Testis (tissue), 3 donors: ENCODE measurements around the gene REEP3. TPM values are rescaled to one million over a fixed set of nuclear protein-coding genes. Genes with fewer than 3 reads are reported as not detected.
A peak's percentile ranks its signal among the peaks of the same experiment; 100 is the strongest.

Experiments used
- DNase-seq: peaks from one replicate; pipeline ENCODE4 v3.0.0-alpha.2; 2019
- H3K27ac ChIP-seq, 2 donors: fragments of 200-600 bp; sonication (generic); one replicate each; pipeline ENCODE4 v1.5.1; 2019
- H3K27me3 ChIP-seq: fragments of 200-600 bp; sonication (generic); one replicate; pipeline ENCODE4 v1.5.1; 2019
- H3K36me3 ChIP-seq: fragments of 200-600 bp; sonication (generic); one replicate; pipeline ENCODE4 v1.5.1; 2017; ENCODE audit warnings: low read depth; ENCODE audit errors: missing control alignments
- H3K4me1 ChIP-seq: fragments of 200-600 bp; sonication (generic); one replicate; pipeline ENCODE4 v1.5.1; 2019
- H3K4me3 ChIP-seq, 2 donors: fragments of 200-600 bp; sonication (generic); one replicate each; pipeline ENCODE4 v1.5.1; 2017 to 2019
- H3K9me3 ChIP-seq: fragments of 200-600 bp; sonication (generic); one replicate; pipeline ENCODE4 v1.5.1; 2017
- CTCF ChIP-seq, 3 experiments: fragments of 450-650 bp in 2 of 3; fragments of 200-600 bp in 1 of 3; sonication (generic) in 1 of 3; IDR thresholded peaks; one replicate each; pipeline ENCODE4 v1.5.1; 2016 to 2019; ENCODE audit warnings: antibody characterized with exemption in 3 of 3, mild to moderate bottlenecking in 2 of 3, moderate library complexity in 1 of 3
- POLR2A ChIP-seq: fragments of 450-650 bp; IDR thresholded peaks from one replicate; pipeline ENCODE4 v1.6.1; 2017; ENCODE audit warnings: antibody characterized with exemption, mild to moderate bottlenecking, moderate library complexity
- WGBS, 2 donors: methylation state at CpG; one replicate each; pipeline ENCODE4 v1.1.5; 2018; 5-methylcytosine and 5-hydroxymethylcytosine counted together
- intact Hi-C: fragments of 100-400 bp; cut with DNase I; formaldehyde crosslinking; loops from one replicate; pipeline ENCODE4 v1.15.1; 2023; ENCODE audit warnings: low total_unique reads
- polyA plus RNA-seq: library from polyadenylated mRNA; stranded (reverse); fragments of 350-450 nt; fragmentation: Illumina TruSeq; extraction: RNeasy Lipid Tissue Mini Kit (QIAGEN cat#74804); gene quantifications from one replicate; pipeline ENCODE4 v1.2.3, GENCODE V29; 2014; ENCODE audit warnings: low read depth, low replicate concordance; ENCODE audit not compliant: insufficient read depth
- total RNA-seq, 2 donors: library from RNA; depleted of rRNA; stranded (reverse); fragments of >200 nt; gene quantifications; one replicate each; pipeline ENCODE4 v1.2.3, GENCODE V29; 2016

Gene REEP3
- total and polyA plus RNA-seq, 3 donors from 2014 or later, result 18.4 to 45.2 (median 20.3) TPM

GRCh38 chr10:63629363-63630084 is 108.3 kb downstream of the REEP3 start:
- Histone ChIP-seq H3K27me3 (no peaks in the 10 kb centered on the region), H3K36me3 (no peaks in the 10 kb centered on the region), H3K4me1 (peaks cover 12% of the 10 kb centered on the region), H3K27ac (peak overlapping the region; percentile 79 to 80), H3K9me3 (no peaks in the 10 kb centered on the region), H3K4me3 (peak overlapping the region; percentile 69 to 73)
- TF ChIP-seq POLR2A, result no peak
- TF ChIP-seq CTCF (IDR thresholded peaks at IDR 0.05), result peak; percentile 41 to 64 (median 60)
- DNase-seq, result peak; percentile 96
- WGBS, 2 donors, result 0 to 1% methylated on average over 9 to 24 of the region's 24 CpGs
- intact Hi-C loops, result loop anchor here (5.0 kb wide), 1 partner anchor 83 kb away; no protein-coding TSS in a partner anchor

GRCh38 chr10:63630085-63630930 is 109.1 kb downstream of the REEP3 start:
- H3K27ac ChIP-seq, result peak overlapping the region; percentile 79 to 80
- TF ChIP-seq POLR2A (no peak), CTCF (IDR thresholded peaks at IDR 0.05) (no peak)
- intact Hi-C loops, result loop anchor here (5.0 kb wide), 1 partner anchor 82 kb away; no protein-coding TSS in a partner anchor
- H3K4me3 ChIP-seq, result peak overlapping the region; percentile 69 to 73
- H3K36me3 ChIP-seq, result no peaks in the 10 kb centered on the region
- no peaks in the 10 kb centered on the region for H3K27me3 ChIP-seq
- DNase-seq, result peak; percentile 87
- peaks cover 12% of the 10 kb centered on the region for H3K4me1 ChIP-seq
- 0% methylated on average over 7 to 47 of the region's 70 CpGs for WGBS, 2 donors
- H3K9me3 ChIP-seq, result no peaks in the 10 kb centered on the region

- no peak for DNase-seq
Observed at GRCh38 chr10:63630931-63631680, 109.9 kb downstream of the REEP3 start.

More at GRCh38 chr10:63630931-63631680, 109.9 kb downstream of the REEP3 start:
- no peaks in the 10 kb centered on the region for H3K36me3 ChIP-seq
- H3K4me1 ChIP-seq, result peaks cover 12% of the 10 kb centered on the region
- no peaks in the 10 kb centered on the region for H3K27me3 ChIP-seq
- no peak for TF ChIP-seq POLR2A
- no peak for TF ChIP-seq CTCF (IDR thresholded peaks at IDR 0.05)
- H3K9me3 ChIP-seq, result no peaks in the 10 kb centered on the region
- WGBS, 2 donors, result 17 to 20% methylated on average over 19 of the region's 19 CpGs
- H3K27ac ChIP-seq, result peak overlapping the region; percentile 79 to 80
- intact Hi-C loops, result loop anchor here (5.0 kb wide), 1 partner anchor 81 kb away; no protein-coding TSS in a partner anchor
- peak overlapping the region; percentile 69 to 73 for H3K4me3 ChIP-seq
